Fibroblast of villous mesenchyme (primary cell): ENCODE results near the gene CFAP61. TPM values are rescaled to one million over a fixed set of nuclear protein-coding genes. Genes with fewer than 3 reads are reported as not detected.

Experiments used
- DNase-seq: peaks from one replicate; pipeline ENCODE4 v3.0.0-alpha.2; 2010; ENCODE audit warnings: low read depth
- H3K4me3 ChIP-seq: 2 replicates; pipeline ENCODE4 v1.5.1; 2011; ENCODE audit warnings: low read depth, mild to moderate bottlenecking, low read length
- CTCF ChIP-seq: IDR thresholded peaks from 2 replicates; pipeline ENCODE4 v1.5.1; 2012; ENCODE audit warnings: low read depth, mild to moderate bottlenecking, low read length; ENCODE audit not compliant: insufficient read depth
- total RNA-seq: library from RNA; depleted of rRNA; stranded (reverse); fragments of >200 nt; gene quantifications from 2 replicates; pipeline ENCODE4 v1.2.3, GENCODE V29; 2012

Gene CFAP61
- total RNA-seq, 1 donor: 0.43 TPM

GRCh38 chr20:20366876-20367574 lies 314.7 kb downstream of the CFAP61 start:
- H3K4me3 ChIP-seq: no peak overlapping the region
- TF ChIP-seq CTCF: no peak
- DNase-seq: no peak

GRCh38 chr20:20367575-20368417 lies 315.5 kb downstream of the CFAP61 start, which contains the start of gene INSM1:
Gene INSM1 (plus strand): TSS chr20:20368104. CDS start chr20:20368268, 164 bp downstream.
- DNase-seq: no peak
- no peak for TF ChIP-seq CTCF
- H3K4me3 ChIP-seq: no peak within 1 kb of the TSS

GRCh38 chr20:20368418-20369249 lies 316.3 kb downstream of the CFAP61 start:
- DNase-seq: no peak
- H3K4me3 ChIP-seq: no peak overlapping the region
- no peak for TF ChIP-seq CTCF

GRCh38 chr20:20369250-20370093 lies 317.1 kb downstream of the CFAP61 start:
- DNase-seq: no peak
- no peak overlapping the region for H3K4me3 ChIP-seq
- TF ChIP-seq CTCF: no peak

GRCh38 chr20:20370094-20370575 lies 317.8 kb downstream of the CFAP61 start:
- no peak for DNase-seq
- H3K4me3 ChIP-seq: no peak overlapping the region
- TF ChIP-seq CTCF: no peak

- no peak for TF ChIP-seq CTCF
- DNase-seq: no peak
Observed at GRCh38 chr20:20371083-20371482, 318.8 kb downstream of the CFAP61 start.

More at GRCh38 chr20:20371083-20371482, 318.8 kb downstream of the CFAP61 start:
- no peak overlapping the region for H3K4me3 ChIP-seq
